ENCODE measurements around the gene CSRP2. TPM values are rescaled to one million over a fixed set of nuclear protein-coding genes. Genes with fewer than 3 reads are reported as not detected.

CSRP2 gene
- total RNA-seq, 1 experiment from 2014 or later = 7.8 TPM

GRCh38 chr12:76811976-76812375, 66.8 kb downstream of the CSRP2 start:
- ATAC-seq (no peak), DNase-seq (ENCODE audit: low read depth, low spot score) (no peak)
- in situ Hi-C loops (cut with HindIII; ENCODE audit: low pct_unique_long_range_greater_than_20kb, low sequenced_read_pairs) = no loop called here
- Histone ChIP-seq H3K27ac (ENCODE audit: low read length) (no peak overlapping the region), H3K4me1 (ENCODE audit: control insufficient read depth, insufficient read depth, low read length) (no peaks in the 10 kb centered on the region), H3K9me3 (ENCODE audit: control insufficient read depth, insufficient read depth, low read depth, low read length) (no peaks in the 10 kb centered on the region), H3K4me3 (ENCODE audit: low read depth in 2 of 2, low read length in 2 of 2) (no peak overlapping the region), H3K36me3 (ENCODE audit: control insufficient read depth, insufficient read depth, low read length) (peaks cover 17% of the 10 kb centered on the region), H3K27me3 (ENCODE audit: control insufficient read depth, insufficient read depth, low read length) (no peaks in the 10 kb centered on the region)
- POLR2A ChIA-PET = no interaction called here
- no TSS peak for BruUV-seq (replicated peaks)
- intact Hi-C loops (cut with micrococcal nuclease; ENCODE audit: unreplicated experiment) = no loop called here
- CTCF ChIA-PET = no interaction called here
- TF ChIP-seq TCF7L2 (IDR thresholded peaks at IDR 0.05; ENCODE audit: low read depth, low read length) (no peak), REST (IDR thresholded peaks at IDR 0.05; ENCODE audit: insufficient read depth in 1 of 2, low read depth in 2 of 2, low read length in 1 of 2) (no peak), POLR2AphosphoS5 (IDR thresholded peaks at IDR 0.05; ENCODE audit: low read depth, low read length) (no peak), SIN3A (IDR thresholded peaks at IDR 0.05; ENCODE audit: borderline replicate concordance, insufficient read depth, low read depth, low read length) (no peak), CTCF (IDR thresholded peaks at IDR 0.05) (no peak)

- Histone ChIP-seq H3K27me3 (ENCODE audit: control insufficient read depth, insufficient read depth, low read length) (no peaks in the 10 kb centered on the region), H3K27ac (ENCODE audit: low read length) (no peak overlapping the region), H3K4me3 (ENCODE audit: low read depth in 2 of 2, low read length in 2 of 2) (no peak overlapping the region), H3K36me3 (ENCODE audit: control insufficient read depth, insufficient read depth, low read length) (peaks cover 20% of the 10 kb centered on the region), H3K4me1 (ENCODE audit: control insufficient read depth, insufficient read depth, low read length) (no peaks in the 10 kb centered on the region), H3K9me3 (ENCODE audit: control insufficient read depth, insufficient read depth, low read depth, low read length) (no peaks in the 10 kb centered on the region)
- POLR2A ChIA-PET = no interaction called here
- TF ChIP-seq CTCF (IDR thresholded peaks at IDR 0.05) (no peak), POLR2AphosphoS5 (IDR thresholded peaks at IDR 0.05; ENCODE audit: low read depth, low read length) (no peak), SIN3A (IDR thresholded peaks at IDR 0.05; ENCODE audit: borderline replicate concordance, insufficient read depth, low read depth, low read length) (no peak), REST (IDR thresholded peaks at IDR 0.05; ENCODE audit: insufficient read depth in 1 of 2, low read depth in 2 of 2, low read length in 1 of 2) (no peak), TCF7L2 (IDR thresholded peaks at IDR 0.05; ENCODE audit: low read depth, low read length) (no peak)
- intact Hi-C loops (cut with micrococcal nuclease; ENCODE audit: unreplicated experiment) = no loop called here
- no TSS peak for BruUV-seq (replicated peaks)
- CTCF ChIA-PET = no interaction called here
- DNase-seq (ENCODE audit: low read depth, low spot score) (no peak), ATAC-seq (no peak)
- in situ Hi-C loops (cut with HindIII; ENCODE audit: low pct_unique_long_range_greater_than_20kb, low sequenced_read_pairs) = no loop called here
Measured at GRCh38 chr12:76810671-76811419, 68.0 kb downstream of the CSRP2 start.

Data from Panc1 (cell line).